GM12891 (cell line): ENCODE data around the gene SORL1.
"Not testable (repeated sequence)": the region's sequence is repeated elsewhere in the genome, so short reads cannot be mapped to it uniquely, and the experiment has no call there.

Experiments used
- DNase-seq: peaks from one replicate; pipeline ENCODE4 v3.0.0; 2011; ENCODE audit warnings: low spot score; ENCODE audit not compliant: insufficient read length
- FAIRE-seq: peaks from 2 replicates; lab custom pipeline; 2011; peaks lifted over from hg19 to GRCh38; lab: Jason Lieb, UNC
- PAX5 ChIP-seq: IDR thresholded peaks from 2 replicates; pipeline ENCODE4 v1.6.1; 2011; ENCODE audit warnings: low read length, moderate library complexity, mild to moderate bottlenecking; ENCODE audit not compliant: insufficient read depth, severe bottlenecking
- POLR2A ChIP-seq: IDR thresholded peaks from 2 replicates; pipeline ENCODE4 v1.6.1; 2011; ENCODE audit warnings: low read depth, low read length, control low read depth
- POLR2AphosphoS5 ChIP-seq: IDR thresholded peaks from 2 replicates; pipeline ENCODE4 v1.6.1; 2011; ENCODE audit warnings: low read depth, low read length, control low read depth
- POU2F2 ChIP-seq: IDR thresholded peaks from 2 replicates; pipeline ENCODE4 v1.6.1; 2011; ENCODE audit warnings: low read depth, mild to moderate bottlenecking, control low read depth, low read length, moderate library complexity
- SPI1 ChIP-seq: IDR thresholded peaks from 2 replicates; pipeline ENCODE4 v1.6.1; 2011; ENCODE audit warnings: low read depth, low read length, control low read depth
- TAF1 ChIP-seq: IDR thresholded peaks from 2 replicates; pipeline ENCODE4 v1.6.1; 2011; ENCODE audit warnings: low read depth, low read length, control low read depth

The SORL1 gene

GRCh38 chr11:121497176-121497998 is 45.3 kb downstream of the SORL1 start:
- no peak for TF ChIP-seq POLR2AphosphoS5
- TF ChIP-seq PAX5 = no peak
- TF ChIP-seq POU2F2 = no peak
- no peak for TF ChIP-seq POLR2A
- no peak for TF ChIP-seq TAF1
- TF ChIP-seq SPI1 = no peak
- no peak for DNase-seq
- FAIRE-seq = peak; percentile 31

- TF ChIP-seq POLR2AphosphoS5 = 0 out of 2 replicates have a peak, but pooled peaks have one; percentile 21
- TF ChIP-seq SPI1 = no peak
- FAIRE-seq = no peak
- DNase-seq = no peak
Measured at GRCh38 chr11:121499405-121499804, 47.3 kb downstream of the SORL1 start.

- no peak for TF ChIP-seq POLR2A
- TF ChIP-seq PAX5 = no peak
- TF ChIP-seq SPI1 = no peak
- no peak for TF ChIP-seq TAF1
- TF ChIP-seq POLR2AphosphoS5 = no peak
- TF ChIP-seq POU2F2 = no peak
- FAIRE-seq = peak; percentile 38
- DNase-seq = no peak
Measured at GRCh38 chr11:121500275-121500674, 48.2 kb downstream of the SORL1 start.

DNA sequence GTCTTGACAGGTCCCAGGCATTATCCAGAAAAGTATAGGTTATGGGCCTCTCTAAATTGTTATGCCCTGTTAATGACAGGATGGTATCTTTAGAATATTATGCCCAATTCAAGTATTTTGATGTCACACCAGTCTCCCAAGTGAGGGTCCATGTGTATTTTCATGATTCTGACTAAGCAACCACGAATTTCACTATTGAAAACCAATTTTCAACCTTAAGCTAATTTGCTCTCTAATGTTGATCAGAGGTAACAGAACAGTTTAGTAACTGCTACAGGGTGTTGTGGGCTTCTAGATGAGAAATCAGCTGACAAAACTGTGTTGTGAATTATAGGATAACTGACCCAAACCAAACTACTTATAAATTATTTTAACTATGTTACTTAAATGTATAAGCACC is 48.6 kb downstream of the SORL1 start:
- FAIRE-seq (no peak), DNase-seq (no peak)
- TF ChIP-seq POLR2AphosphoS5 (no peak), SPI1 (no peak), POLR2A (no peak)

DNA sequence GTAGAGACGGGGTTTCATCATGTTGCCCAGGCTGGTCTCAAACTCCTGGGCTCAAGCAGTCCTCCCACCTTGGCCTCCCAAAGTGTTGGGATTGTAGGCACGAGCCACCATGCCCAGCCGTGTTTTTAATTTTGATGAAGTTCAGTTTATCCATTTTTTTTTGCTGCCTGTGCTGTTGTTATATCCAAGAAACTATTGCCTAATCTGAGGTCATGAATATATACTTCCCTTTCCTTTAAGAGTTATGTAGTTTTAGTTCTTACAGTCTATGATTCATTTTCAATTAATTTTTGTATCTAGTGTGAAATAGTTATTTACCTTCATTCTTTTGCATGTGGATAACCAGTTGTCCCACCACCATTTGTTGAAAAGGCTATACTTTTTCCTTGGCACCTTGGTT is 50.9 kb downstream of the SORL1 start:
- no peak for TF ChIP-seq SPI1
- TF ChIP-seq POLR2AphosphoS5 = no peak
- no peak for TF ChIP-seq POLR2A
- no peak for TF ChIP-seq POU2F2
- no peak for TF ChIP-seq TAF1
- no peak for TF ChIP-seq PAX5
- no peak for FAIRE-seq
- no peak for DNase-seq

DNA sequence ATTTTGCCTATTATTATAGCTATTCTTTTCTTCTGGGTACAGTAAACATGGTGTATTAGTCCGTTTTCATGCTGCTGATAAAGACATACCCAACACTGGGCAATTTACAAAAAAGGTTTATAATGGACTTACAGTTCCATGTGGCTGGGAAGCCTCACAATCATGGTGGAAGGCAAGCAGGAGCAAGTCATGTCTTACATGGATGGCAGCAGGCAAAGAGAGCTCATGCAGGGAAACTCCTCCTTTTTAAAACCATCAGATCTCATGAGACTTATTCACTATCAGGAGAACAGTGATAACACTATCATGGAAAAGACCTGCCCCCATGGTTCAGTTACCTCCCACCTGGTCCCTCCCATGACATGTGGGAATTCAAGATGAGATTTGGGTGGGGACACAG is 54.1 kb downstream of the SORL1 start:
- peak; percentile 57 for FAIRE-seq
- DNase-seq = not testable (repeated sequence)

DNA sequence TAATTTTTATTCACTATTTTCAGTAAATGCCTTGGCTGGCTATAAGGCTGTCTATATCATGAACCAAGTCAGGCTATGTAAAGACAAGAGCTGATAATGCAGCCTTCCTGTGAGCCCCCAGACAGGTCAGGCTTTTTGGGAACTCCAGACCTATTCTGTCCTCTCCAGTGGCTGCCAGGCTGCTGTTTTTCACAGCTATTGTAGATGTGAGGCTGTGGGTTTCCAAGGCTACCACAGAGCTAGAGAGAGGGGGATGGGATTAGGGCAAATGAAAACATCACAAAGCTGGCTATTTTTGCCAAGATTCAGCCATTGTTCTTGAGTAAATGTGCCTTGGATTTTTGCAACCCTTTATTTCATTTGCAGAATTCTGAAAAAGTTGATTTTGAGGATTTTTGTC is 56.3 kb downstream of the SORL1 start:
- DNase-seq (no peak), FAIRE-seq (peak; percentile 54)
- TF ChIP-seq PAX5 = no peak
- no peak for TF ChIP-seq POU2F2
- TF ChIP-seq POLR2AphosphoS5 = no peak
- no peak for TF ChIP-seq TAF1
- no peak for TF ChIP-seq SPI1
- no peak for TF ChIP-seq POLR2A

GRCh38 chr11:121510438-121510837 is 58.3 kb downstream of the SORL1 start:
- FAIRE-seq = peak; percentile 84
- TF ChIP-seq POLR2A (no peak), POU2F2 (no peak), POLR2AphosphoS5 (no peak), PAX5 (no peak), TAF1 (no peak), SPI1 (no peak)
- DNase-seq = no peak

DNA sequence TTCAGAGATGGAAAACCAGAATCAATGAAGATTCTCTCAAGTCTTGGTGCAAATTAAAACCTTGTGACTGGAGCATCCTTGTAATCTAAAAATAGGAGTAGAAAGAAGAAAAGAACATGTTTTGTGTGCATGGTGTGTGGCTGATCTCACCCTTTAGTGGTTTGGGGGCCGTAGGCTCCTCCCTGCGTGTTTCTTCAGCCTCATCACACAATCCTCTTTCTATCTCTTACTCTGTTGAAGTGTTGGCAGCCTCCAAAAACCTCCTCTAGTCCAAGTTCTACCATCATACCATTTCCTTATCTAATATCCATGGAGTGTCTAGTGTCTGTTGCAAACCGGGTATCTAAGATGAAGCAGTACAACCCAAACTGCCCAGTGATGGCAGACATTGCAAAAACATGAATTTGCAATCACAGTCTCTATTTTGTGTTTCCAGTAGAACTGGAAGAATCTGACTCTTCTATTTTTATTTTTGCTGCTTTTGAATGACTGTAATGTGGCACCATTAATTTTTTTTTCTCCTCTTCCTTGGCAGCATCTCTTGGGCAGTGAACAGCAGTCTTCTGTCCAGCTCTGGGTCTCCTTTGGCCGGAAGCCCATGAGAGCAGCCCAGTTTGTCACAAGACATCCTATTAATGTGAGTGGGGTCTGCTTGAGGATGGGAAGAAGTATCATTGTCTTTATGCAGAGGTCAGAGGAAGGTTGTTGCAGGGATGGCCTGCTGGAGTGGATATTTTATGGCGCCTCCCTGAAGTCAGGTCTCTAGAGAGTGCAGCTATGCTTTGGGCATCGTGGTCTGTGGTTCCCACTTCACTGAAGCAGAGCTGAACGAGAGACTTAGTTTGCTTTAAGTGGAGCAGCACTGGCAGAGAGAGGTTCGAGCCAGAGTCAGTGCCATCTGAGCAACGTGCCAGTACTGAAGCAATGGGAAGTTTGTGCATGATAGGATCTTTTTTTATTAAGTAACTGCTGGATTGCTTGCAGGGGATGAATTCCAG is 60.7 kb downstream of the SORL1 start:
- FAIRE-seq (no peak), DNase-seq (no peak)
- TF ChIP-seq POU2F2 = no peak
- TF ChIP-seq POLR2A = no peak
- no peak for TF ChIP-seq TAF1
- TF ChIP-seq PAX5 = no peak
- TF ChIP-seq SPI1 = no peak
- TF ChIP-seq POLR2AphosphoS5 = no peak

- TF ChIP-seq POLR2A = no peak
- no peak for TF ChIP-seq POLR2AphosphoS5
- TF ChIP-seq TAF1 = no peak
- no peak for TF ChIP-seq PAX5
- no peak for TF ChIP-seq POU2F2
- no peak for TF ChIP-seq SPI1
- FAIRE-seq = no peak
- no peak for DNase-seq
Measured at GRCh38 chr11:121513807-121514206, 61.7 kb downstream of the SORL1 start.
